Measurements from ENCODE around the gene DNAJB1.

The DNAJB1 gene

GRCh38 chr19:14474827-14475226 is 43.4 kb downstream of the DNAJB1 start:
- peak overlapping the region; percentile 19 for H3K4me2 ChIP-seq (ENCODE audit: low read depth, low read length, poor library complexity, severe bottlenecking)
- peaks cover 12% of the 10 kb centered on the region for H3K4me1 ChIP-seq (ENCODE audit: insufficient read depth, low read length, poor library complexity, severe bottlenecking)
- H3K9me3 ChIP-seq (ENCODE audit: insufficient read depth, low read depth, low read length) = no peaks in the 10 kb centered on the region
- no peaks in the 10 kb centered on the region for H3K27me3 ChIP-seq (ENCODE audit: insufficient read depth, low read length, poor library complexity, severe bottlenecking)
- TF ChIP-seq CTCF (conservative IDR thresholded peaks at IDR 0.05; ENCODE audit: low read length) (no peak), EZH2phosphoT487 (IDR thresholded peaks at IDR 0.05; ENCODE audit: borderline replicate concordance) (no peak)
- H3K36me3 ChIP-seq (ENCODE audit: insufficient read depth, low read length) = peaks cover 8% of the 10 kb centered on the region; the same call in 1 of the 2 replicates
- H2AFZ ChIP-seq (ENCODE audit: low read length) = no peak overlapping the region
- no peak overlapping the region for H3K4me3 ChIP-seq (ENCODE audit: low read length, poor library complexity, severe bottlenecking)
- no peaks in the 10 kb centered on the region for H3K9me2 ChIP-seq (replicated peaks; ENCODE audit: low read depth, low read length)
- H4K20me1 ChIP-seq (ENCODE audit: insufficient read depth, low read length, poor library complexity, severe bottlenecking) = no peaks in the 10 kb centered on the region
- no peaks in the 10 kb centered on the region for H3K79me2 ChIP-seq (ENCODE audit: insufficient read depth, low read length)
- no peaks in the 10 kb centered on the region for H3F3A ChIP-seq (ENCODE audit: low read depth)
- peak overlapping the region; percentile 22 for H3K9ac ChIP-seq (ENCODE audit: low read depth, low read length, poor library complexity, severe bottlenecking)

GRCh38 chr19:14473978-14474578 is 44.1 kb downstream of the DNAJB1 start:
- H3K36me3 ChIP-seq (ENCODE audit: insufficient read depth, low read length) = peaks cover 15% of the 10 kb centered on the region; the same call in 1 of the 2 replicates
- peaks cover 10% of the 10 kb centered on the region for H3K4me1 ChIP-seq (ENCODE audit: insufficient read depth, low read length, poor library complexity, severe bottlenecking)
- H3K4me3 ChIP-seq (ENCODE audit: low read length, poor library complexity, severe bottlenecking) = no peak overlapping the region
- H2AFZ ChIP-seq (ENCODE audit: low read length) = no peak overlapping the region
- no peaks in the 10 kb centered on the region for H3K27me3 ChIP-seq (ENCODE audit: insufficient read depth, low read length, poor library complexity, severe bottlenecking)
- no peaks in the 10 kb centered on the region for H3F3A ChIP-seq (ENCODE audit: low read depth)
- no peak overlapping the region for H3K9ac ChIP-seq (ENCODE audit: low read depth, low read length, poor library complexity, severe bottlenecking)
- no peak overlapping the region for H3K4me2 ChIP-seq (ENCODE audit: low read depth, low read length, poor library complexity, severe bottlenecking)
- no peaks in the 10 kb centered on the region for H3K79me2 ChIP-seq (ENCODE audit: insufficient read depth, low read length)
- TF ChIP-seq CTCF (conservative IDR thresholded peaks at IDR 0.05; ENCODE audit: low read length) = no peak
- no peak for TF ChIP-seq EZH2phosphoT487 (IDR thresholded peaks at IDR 0.05; ENCODE audit: borderline replicate concordance)
- H4K20me1 ChIP-seq (ENCODE audit: insufficient read depth, low read length, poor library complexity, severe bottlenecking) = no peaks in the 10 kb centered on the region
- H3K9me2 ChIP-seq (replicated peaks; ENCODE audit: low read depth, low read length) = no peaks in the 10 kb centered on the region
- H3K9me3 ChIP-seq (ENCODE audit: insufficient read depth, low read depth, low read length) = no peaks in the 10 kb centered on the region

- Histone ChIP-seq H4K20me1 (ENCODE audit: insufficient read depth, low read length, poor library complexity, severe bottlenecking) (no peaks in the 10 kb centered on the region), H2AFZ (ENCODE audit: low read length) (no peak overlapping the region), H3K4me2 (ENCODE audit: low read depth, low read length, poor library complexity, severe bottlenecking) (no peak overlapping the region), H3K9me3 (ENCODE audit: insufficient read depth, low read depth, low read length) (no peaks in the 10 kb centered on the region), H3K9me2 (replicated peaks; ENCODE audit: low read depth, low read length) (no peaks in the 10 kb centered on the region), H3K79me2 (ENCODE audit: insufficient read depth, low read length) (no peaks in the 10 kb centered on the region), H3K36me3 (ENCODE audit: insufficient read depth, low read length) (peaks cover 20% of the 10 kb centered on the region; the same call in 1 of the 2 replicates), H3K4me3 (ENCODE audit: low read length, poor library complexity, severe bottlenecking) (no peak overlapping the region), H3K9ac (ENCODE audit: low read depth, low read length, poor library complexity, severe bottlenecking) (no peak overlapping the region), H3F3A (ENCODE audit: low read depth) (no peaks in the 10 kb centered on the region), H3K27me3 (ENCODE audit: insufficient read depth, low read length, poor library complexity, severe bottlenecking) (no peaks in the 10 kb centered on the region), H3K4me1 (ENCODE audit: insufficient read depth, low read length, poor library complexity, severe bottlenecking) (peaks cover 10% of the 10 kb centered on the region)
- no peak for TF ChIP-seq CTCF (conservative IDR thresholded peaks at IDR 0.05; ENCODE audit: low read length)
- no peak for TF ChIP-seq EZH2phosphoT487 (IDR thresholded peaks at IDR 0.05; ENCODE audit: borderline replicate concordance)
These were observed 44.9 kb downstream of the DNAJB1 start for GRCh38 chr19:14473073-14473977.

Data from Loucy (cell line).